Stimulated activated CD8-positive, alpha-beta memory T cell treated with anti-CD3 and anti-CD28 coated beads, Interleukin-2, amount 100 ng/mL, for 48 hours (primary cell): ENCODE data around the gene KCTD16.

Experiments
- DNase-seq, 2 donors: peaks; one replicate each; pipeline ENCODE4 v3.0.0-alpha.2; 2020; ENCODE audit warnings: low read depth in 2 of 2

KCTD16 gene

GRCh38 chr5:144207875-144208444, 37.3 kb downstream of the KCTD16 start:
- DNase-seq = no peak

DNA sequence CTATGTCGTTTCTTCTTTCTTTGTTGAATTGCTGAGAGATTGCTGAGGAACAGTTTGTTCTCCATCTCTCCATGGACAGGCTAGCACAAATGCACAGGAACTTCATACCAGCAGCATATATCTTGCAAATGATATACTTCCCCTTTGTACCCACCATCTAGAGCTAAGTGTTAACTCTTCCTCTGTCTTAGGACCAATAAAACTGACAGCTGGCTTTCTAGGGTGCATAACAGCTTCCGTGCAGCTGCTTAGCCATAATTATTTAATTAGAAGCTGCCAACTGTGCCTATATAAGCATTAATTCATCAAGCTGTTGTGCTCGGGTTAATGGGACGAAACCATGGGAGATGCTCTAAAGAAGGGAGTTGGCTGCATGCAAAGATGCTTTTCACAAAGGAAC, 38.7 kb downstream of the KCTD16 start:
- no peak for DNase-seq

- DNase-seq = no peak
Observed at GRCh38 chr5:144210655-144211054, 40.0 kb downstream of the KCTD16 start.

DNA sequence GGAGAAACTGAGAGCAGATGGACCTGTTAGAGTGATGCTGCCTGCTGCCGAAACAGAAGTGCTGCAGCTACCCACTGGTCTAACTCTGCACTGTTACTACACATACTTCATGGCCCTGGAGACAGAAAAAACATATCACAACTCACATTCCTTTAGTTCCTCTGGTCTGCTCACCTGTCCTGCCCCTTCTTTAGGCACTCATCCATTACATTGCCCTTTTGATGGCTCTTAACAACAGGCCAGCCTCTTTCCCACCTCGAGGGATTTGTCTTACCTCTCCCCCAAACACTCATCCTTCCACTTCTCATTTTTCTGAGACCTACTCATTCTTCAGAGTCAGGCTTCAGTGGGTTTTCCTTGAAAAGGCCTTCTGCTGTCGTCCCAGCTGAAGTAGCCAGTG, 49.2 kb downstream of the KCTD16 start:
- no peak for DNase-seq

DNA sequence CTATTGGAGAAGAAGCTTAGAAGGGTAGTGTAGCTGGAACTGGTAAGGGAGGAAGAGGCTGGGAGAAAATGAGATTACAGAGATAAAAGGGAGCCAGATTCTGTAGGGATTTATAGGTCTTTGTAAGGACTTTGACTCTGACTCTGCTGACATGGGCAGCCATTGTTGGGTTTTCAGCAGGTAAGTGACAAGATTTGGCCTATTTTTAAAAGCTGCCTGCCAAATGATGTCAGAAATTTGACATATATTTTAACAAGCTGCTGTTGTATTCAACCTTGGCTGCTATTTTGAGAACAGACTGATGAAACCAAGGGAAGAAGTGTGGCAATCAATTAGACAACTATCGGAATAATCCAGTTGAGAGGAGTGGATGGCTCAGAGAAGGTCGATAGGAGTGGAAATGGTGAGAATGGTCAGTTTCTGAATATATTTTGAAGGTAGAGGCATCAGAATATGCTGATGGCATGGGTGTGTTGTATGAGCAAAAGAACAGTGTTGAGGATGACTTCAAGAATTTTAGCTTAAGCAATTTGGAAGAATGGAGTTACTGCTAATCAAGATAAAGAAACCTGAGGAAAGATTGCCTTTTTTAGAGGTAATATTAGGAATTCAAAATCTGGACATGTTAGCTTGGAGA, 56.8 kb downstream of the KCTD16 start:
- DNase-seq = no peak

DNA sequence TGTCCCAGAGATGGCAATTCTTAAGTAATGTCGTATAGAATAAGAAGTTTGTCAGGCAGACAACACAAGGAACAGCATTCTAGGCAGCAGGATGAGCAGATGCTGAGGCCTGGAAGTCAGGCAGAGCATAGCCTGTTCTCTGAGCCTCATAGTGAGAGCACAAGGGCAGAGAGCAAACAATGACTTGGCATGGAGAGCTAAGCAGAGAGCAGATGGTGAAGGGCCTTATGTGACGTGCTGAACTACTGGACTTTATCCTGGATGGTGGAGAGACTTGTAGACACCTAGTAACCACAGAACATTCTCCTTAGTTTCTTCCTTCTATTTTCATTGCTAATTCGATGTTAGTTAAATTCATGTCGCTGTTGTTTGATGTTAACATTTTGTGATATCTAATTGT, 60.1 kb downstream of the KCTD16 start:
- DNase-seq = no peak

- DNase-seq = no peak
Observed at GRCh38 chr5:144232285-144232684, 61.6 kb downstream of the KCTD16 start.

DNA sequence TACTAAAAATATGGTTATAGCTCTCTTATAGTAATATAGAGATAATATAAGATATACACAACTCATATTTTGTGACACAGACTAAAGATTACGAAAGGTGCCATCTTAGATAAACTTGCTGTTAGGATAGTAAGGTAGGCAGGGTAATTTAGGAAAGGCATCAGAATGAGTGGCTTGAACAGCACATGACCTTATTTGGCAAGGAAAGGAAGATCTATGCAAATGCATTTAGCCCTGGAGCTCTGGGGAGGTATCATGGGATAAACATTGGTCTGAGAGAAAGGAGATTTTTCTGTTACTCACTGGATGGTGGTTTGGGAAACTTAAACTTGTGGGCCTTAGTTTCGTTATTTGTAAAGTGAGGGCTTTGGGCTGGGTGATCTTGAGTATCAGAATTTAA, 65.8 kb downstream of the KCTD16 start:
- DNase-seq = no peak

DNA sequence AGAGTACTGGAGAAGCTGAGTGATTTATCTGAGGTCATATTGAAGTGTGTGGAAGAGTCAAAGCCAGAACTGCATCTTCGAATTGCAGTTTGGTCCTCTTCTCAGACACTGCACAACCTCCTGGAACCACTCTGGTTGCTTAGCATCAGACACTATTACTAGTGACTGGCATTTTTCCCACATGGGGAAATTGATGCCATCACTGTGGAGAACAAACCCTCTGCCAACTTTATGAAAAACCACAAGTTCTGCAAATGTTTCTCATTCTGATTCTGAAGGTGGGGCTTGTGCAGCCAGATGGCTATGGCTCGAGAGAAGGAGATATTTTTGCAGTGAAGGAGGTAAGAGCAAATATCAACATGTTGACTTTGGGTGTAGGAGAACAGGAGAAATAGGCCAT, 67.2 kb downstream of the KCTD16 start:
- no peak for DNase-seq

GRCh38 chr5:144247131-144247530, 76.5 kb downstream of the KCTD16 start:
- no peak for DNase-seq

DNA sequence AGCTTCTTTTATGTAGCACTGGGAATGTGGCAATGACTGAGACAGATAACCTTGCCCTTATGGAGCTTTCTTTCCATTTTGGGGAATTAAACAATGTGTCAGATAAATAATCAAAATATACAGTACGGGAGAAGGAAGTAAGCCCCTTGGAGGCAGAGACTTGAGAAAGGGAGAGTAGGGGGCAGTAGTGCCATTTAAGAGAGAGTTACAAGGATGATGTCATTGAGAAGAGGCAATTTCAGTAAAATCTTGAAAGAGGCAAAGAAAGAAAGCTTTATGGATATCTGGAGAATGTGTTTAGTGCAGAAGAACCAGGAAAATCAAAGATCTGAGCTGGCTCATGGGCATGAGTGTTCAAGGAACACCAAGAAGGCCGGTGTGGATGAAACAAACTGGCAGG, 77.3 kb downstream of the KCTD16 start:
- DNase-seq = no peak

DNA sequence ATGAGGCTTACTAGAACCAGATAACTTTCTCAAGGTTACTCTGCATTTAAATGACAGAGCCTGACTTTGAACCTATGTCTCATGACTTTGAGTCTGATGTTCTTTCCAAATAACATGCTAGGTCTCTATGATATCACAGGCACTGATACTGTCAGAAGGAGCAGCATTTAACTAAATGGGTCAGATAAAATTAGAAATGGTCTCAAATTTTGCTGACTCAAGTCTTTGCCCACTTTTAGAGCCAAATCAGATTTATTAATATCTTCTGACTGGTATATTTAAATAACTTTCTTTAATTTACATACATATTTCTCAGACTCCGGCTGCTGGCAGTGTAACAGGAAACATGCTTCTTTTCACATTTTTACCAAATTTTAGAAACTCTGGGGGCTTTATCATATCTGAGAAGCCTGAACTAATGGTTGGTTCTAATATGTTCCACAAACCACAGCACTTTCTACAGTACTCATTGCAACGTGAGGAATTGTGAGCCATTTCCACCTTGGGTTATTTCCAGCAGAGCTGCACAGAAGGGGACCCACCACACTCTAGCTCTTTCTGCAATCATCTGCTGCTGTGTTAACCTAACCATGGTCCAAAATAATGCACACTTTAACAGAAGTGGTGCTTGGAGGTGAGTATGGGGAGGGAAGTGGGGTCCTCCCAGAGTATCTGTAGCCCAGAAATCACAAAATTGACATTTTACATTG, 79.2 kb downstream of the KCTD16 start:
- no peak for DNase-seq

GRCh38 chr5:144254552-144254951, 83.9 kb downstream of the KCTD16 start:
- DNase-seq = no peak

DNA sequence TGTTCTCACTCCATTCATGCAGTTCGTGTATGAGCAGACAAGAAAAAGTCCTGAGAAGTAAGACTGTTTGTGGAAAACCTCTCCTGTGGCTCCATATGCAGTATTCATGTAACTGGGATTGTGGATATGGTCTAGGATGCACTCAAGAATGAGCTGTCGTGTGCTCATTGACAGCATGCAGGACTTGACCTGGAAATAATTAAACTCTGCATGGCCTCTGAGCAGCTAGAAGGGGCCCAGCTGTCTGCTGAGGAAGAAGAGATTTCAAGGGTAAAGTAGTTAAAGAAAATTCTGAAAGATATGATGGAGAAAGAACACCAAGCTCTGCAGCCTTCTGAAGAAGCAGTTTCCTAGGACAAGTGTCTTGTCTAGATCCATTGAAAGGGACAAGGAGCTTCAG, 89.4 kb downstream of the KCTD16 start:
- DNase-seq = no peak

DNA sequence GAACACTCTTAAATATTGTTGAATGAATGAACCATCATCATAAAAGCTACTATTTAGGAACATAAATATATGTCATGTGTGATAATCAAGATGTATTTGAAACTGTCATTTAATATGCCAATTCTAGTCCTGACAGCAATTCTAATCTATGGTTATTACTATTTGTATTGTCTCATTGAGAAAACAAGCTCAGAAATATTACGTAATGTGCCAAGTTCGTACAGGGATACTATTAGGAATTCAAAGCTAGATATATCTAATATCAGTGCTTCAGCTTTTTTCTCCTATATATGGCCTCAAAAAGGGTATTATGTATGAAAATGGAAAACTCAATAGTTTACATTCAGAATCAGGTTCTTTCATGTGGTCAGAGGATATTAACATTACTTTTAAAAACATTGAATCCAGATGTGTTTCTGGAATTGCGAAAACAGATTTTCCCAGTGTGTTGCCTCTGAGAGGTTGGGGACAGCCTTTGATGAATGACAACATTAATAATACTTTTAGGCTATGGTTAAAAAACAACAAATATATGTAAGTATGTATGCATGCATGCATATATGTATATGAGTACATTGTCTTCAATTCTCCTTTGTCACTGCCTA, 95.1 kb downstream of the KCTD16 start:
- no peak for DNase-seq

DNA sequence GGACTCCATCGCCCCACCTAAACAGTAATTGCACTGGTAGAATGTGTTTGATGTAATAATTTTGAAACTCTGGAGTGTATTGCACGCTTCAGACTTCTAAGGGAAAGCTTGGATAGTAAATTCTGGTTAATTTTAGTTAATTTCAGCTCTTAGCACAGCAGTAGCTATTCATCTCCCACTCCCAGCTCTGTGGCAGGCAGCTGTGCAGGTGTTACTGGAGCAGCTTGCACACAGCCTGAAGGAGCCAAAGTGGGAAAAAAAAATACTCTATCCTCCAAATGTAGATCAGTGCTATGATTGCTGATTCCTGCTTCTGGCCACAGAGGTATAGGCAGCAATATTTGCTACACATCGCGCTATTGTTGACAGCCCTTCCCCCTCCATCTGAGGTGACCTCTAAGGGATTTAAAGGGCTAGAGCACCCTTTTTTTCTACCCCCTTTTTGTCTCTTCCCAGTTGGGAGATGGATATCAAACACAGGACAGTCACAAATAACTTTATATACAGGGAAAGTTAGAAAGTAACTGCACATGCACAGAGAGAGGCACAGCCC, 97.4 kb downstream of the KCTD16 start:
- no peak for DNase-seq

DNA sequence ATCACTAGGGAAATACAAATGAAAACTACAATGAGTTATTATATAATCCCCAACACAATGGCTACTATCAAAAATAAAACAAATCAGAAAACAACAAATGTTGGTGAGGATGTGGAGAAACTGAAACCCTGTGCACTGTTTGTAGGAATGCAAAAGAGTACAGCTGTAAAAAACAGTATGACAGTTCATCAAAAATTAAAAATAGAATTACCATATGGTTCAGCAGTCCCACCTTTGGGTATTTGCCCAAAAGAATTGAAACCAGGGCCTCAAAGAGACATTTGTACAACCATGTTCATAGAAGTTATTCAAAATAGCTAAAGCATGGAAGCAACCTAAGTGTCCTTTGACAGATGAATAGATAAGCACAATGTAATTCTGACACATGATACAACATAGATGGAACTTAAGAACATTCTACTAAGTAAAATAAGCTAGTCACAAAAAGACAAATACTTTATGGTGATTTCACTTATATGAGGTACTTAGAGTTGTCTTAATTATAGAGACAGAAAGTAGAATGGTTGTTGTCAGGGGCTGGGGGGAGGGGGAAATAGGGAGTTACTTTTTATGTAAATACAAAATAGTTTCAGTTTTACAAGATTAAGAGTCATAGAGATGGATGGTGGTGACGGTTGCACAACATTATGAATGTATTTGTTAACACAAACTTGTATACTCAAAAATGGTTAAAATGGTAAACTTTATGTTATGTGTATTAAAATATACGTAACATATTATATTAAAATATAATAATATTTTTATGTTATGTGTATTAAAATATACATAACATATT, 102.8 kb downstream of the KCTD16 start:
- DNase-seq = no peak

DNA sequence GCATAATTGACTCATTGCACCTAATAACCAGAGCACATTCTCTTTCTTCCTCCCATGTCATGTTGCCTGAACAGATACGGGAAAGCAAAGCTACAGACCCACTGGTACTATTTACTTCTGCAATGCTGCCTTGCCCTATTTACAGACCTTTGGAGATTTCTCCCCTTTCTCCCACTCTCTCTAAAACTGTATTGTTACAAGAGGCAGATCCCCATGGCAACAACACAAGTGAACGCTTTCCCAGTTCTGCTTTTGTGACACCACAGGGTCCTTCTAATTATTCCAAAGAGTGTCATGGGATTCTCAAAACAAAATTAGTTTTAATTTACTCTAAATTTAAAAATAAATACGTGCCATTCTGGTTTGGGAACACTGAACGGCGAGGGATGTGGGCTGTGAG, 104.7 kb downstream of the KCTD16 start:
- DNase-seq = no peak

DNA sequence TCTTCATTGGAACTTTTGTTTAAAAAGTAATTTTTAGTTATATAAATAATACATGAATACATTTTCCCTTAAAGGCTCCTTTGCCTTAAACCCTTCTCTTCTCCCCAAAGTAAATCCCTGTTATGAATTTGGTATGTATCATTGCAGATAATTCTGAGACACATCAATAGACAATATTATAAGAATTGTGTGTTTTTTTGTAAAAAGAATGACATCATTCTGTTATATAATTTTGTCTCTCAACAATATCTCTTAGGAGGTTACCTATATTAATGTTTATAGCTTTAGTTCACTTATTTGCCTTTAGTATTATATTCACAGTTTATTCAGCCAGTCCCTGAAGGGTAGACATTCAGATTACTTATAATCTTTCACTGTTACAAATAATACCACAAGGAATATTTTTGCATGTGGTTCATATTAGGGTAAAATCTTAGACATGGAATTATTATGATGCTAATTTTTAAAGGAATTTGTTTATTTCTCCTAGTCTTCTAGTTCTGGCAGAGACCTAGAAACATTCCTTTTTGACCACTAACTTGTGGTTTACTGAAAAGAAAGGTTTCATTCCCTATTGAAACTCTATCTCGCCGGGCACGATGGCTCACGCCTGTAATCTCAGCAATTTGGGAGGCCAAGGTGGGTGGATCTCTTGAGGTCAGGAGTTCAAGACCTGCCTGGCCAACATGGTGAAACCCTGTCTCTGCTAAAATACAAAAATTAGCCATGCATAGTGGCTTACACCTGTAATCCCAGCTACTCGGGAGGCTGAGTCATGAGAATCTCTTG, 105.6 kb downstream of the KCTD16 start:
- DNase-seq = no peak

DNA sequence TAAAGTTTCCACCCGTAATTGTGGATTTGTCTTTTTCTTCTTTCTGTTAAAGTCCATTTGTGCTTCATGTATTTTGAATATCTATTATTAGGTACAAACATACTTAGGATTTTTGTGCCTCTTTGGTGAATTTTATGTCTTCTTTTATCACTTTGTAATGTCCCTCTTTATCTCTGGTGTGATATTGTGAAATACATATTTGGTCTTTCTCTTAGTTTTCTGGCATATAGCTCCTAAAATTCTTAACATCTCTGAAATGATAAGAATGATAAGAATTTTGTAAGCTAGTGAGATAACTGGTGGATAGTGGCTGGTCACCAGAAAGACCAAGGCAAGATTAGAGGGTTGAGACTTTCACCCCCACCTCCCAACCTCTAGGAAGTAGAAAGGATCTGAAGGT, 111.1 kb downstream of the KCTD16 start:
- DNase-seq = no peak

DNA sequence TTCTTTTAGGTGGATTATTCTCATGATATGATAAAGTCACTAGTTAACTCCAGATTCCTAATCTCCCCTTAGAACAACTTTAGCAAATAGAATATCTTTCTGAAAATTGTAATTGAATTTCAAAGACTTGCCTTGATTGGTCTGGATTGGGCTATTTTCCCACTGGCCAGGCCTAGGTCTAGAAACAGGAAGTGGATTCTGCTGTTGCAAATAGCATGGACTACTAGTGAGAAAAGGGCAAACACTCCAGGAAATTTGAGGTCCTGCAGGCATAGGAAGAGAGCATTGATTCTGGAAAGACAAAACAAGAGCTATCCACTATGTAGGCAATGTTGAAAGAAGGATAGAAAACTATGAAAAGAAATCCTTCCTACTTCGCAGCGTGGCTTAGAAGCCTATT, 113.4 kb downstream of the KCTD16 start:
- no peak for DNase-seq
